BJ (cell line): Measurements from ENCODE around the gene CEP43. TPM values are rescaled to one million over a fixed set of nuclear protein-coding genes. Genes with fewer than 3 reads are reported as not detected.

ENCODE experiments used
- CTCF ChIA-PET: fragments of 350-600 bp; formaldehyde crosslinking; extraction: SDS; loops from one replicate; lab custom pipeline; 2021; ENCODE audit warnings: antibody characterized with exemption, inconsistent platforms; lab: Yijun Ruan, JAX
- POLR2A ChIA-PET: fragments of 300-600 bp; sonication (Branson Sonifier 250); formaldehyde crosslinking; extraction: SDS; loops from one replicate; lab custom pipeline; 2021; ENCODE audit warnings: antibody characterized with exemption; lab: Charles Lee
- DNase-seq: peaks from one replicate; pipeline ENCODE4 v3.0.0-alpha.2; 2011; ENCODE audit warnings: low read depth
- H3K27me3 ChIP-seq: 2 replicates; pipeline ENCODE4 v1.6.0; 2011; ENCODE audit warnings: low read length; ENCODE audit not compliant: control insufficient read depth, insufficient read depth
- H3K36me3 ChIP-seq: 2 replicates; pipeline ENCODE4 v1.5.1; 2011; ENCODE audit warnings: low read length; ENCODE audit not compliant: control insufficient read depth, insufficient read depth
- H3K4me3 ChIP-seq: 2 replicates; pipeline ENCODE4 v1.5.1; 2011; ENCODE audit warnings: low read depth, mild to moderate bottlenecking, control low read depth, low read length
- CTCF ChIP-seq: IDR thresholded peaks from 2 replicates; pipeline ENCODE4 v1.5.1; 2011; ENCODE audit warnings: low read depth, mild to moderate bottlenecking, control low read depth, inconsistent platforms, low read length, moderate library complexity; ENCODE audit not compliant: insufficient read depth
- polyA plus RNA-seq: library from polyadenylated mRNA; depleted of rRNA; stranded (reverse); fragments of >200 nt; gene quantifications from 2 replicates; pipeline ENCODE4 v1.2.3, GENCODE V29; 2011

Gene CEP43
- polyA plus RNA-seq, 1 experiment, result 5.6 TPM

GRCh38 chr6:166998256-166999144, 697 bp upstream of the CEP43 start:
- no peak for DNase-seq
- POLR2A ChIA-PET, result interaction anchor here (0.7 kb wide), 1 partner anchor 1135 kb away, joined by 10 read pairs; no protein-coding TSS in a partner anchor
- Histone ChIP-seq H3K27me3 (no peaks in the 10 kb centered on the region), H3K36me3 (no peaks in the 10 kb centered on the region), H3K4me3 (peak overlapping the region; percentile 87)
- 0 out of 2 replicates have a peak, but pooled peaks have one; percentile 5 for TF ChIP-seq CTCF
- CTCF ChIA-PET, result interaction anchor here (0.7 to 1.6 kb wide), 6 partner anchors 9 to 42 kb away, joined by 3 to 8 read pairs (median 4); partner anchors contain the start of gene RNASET2

DNA sequence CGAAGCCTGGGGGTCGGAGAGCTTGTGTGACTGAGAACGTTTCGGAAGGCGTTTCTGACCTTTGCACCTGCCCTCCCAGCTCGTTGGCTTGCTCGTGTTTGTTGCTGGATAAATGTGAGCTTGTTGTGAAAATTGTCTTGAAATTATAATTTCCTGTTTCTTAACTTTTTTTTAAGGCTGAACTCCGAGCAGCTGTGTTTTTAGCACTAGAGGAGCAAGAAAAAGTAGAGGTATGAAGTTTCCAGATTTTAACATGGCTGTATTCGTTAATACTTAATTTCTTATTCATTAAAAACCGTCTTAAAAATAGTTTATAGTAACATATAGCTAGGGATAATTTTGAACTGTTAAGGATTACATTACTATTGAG, 672 bp downstream of the CEP43 start:
- H3K27me3 ChIP-seq, result no peaks in the 10 kb centered on the region
- POLR2A ChIA-PET, result no interaction called here
- DNase-seq, result no peak
- TF ChIP-seq CTCF, result no peak
- H3K4me3 ChIP-seq, result peak overlapping the region; percentile 86
- CTCF ChIA-PET, result interaction anchor here (0.7 to 1.6 kb wide), 6 partner anchors 10 to 239 kb away, joined by 3 to 8 read pairs (median 4); partner anchors contain the start of gene RNASET2
- H3K36me3 ChIP-seq, result no peaks in the 10 kb centered on the region

DNA sequence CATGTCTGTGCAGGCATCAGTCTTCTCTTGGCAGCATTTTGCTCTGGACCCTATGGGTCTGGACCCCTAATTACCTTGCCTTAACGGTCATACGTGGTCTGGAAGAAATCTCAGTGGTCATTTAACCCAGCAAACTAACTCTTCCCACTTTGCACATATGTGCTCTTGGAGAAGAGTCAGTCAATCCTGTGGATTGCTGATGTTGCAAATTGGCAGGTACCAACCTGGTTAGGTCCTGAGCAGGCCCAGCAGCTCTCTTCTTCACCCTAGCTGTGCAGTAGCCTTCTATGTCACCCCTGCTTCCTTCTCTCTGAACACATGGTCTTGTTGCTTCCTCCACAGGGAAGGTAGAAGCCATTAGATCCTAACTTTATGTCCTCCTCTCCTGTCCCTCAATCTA, 1.6 kb downstream of the CEP43 start:
- H3K27me3 ChIP-seq, result no peaks in the 10 kb centered on the region
- H3K36me3 ChIP-seq, result no peaks in the 10 kb centered on the region
- no peak for TF ChIP-seq CTCF
- ChIA-PET CTCF (no interaction called here), POLR2A (no interaction called here)
- DNase-seq, result no peak
- H3K4me3 ChIP-seq, result no peak overlapping the region

DNA sequence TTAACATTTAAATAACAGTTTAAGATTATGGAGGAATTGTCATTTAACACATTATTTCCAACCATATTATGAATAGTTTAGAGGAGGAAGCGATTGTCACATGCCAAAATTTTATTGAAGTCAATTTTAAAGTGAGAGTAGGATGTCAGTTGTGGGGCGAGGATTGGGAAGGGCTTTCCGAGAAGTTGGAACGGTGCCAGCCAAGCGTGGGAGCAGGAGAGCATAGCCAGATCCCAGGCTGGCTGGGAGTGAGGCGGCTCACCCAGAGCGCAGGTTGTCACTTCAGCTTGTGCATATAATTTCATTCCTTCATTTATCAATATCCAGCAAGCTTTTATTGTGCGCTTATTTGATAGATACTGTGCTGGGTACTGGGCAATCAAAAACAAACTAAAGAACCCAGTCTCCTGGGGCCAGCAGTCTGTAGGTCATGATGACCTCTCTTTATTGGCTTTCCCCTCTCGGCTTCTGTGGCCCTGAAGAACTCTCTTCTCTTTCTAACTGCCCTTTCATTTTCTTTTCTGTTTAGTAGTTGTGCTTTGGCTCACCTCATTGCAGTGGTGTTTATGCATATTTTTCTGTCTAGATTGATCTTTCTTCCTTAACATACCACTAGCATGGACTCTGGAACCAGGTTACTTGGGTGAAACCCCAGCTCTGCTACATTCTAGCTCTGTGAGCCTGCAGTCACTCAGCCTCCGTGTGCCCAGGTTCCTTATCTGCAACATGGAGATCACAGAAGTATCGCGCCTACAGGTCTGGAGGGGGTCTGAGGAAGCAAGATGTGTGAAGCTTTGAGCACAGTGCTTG, 6.4 kb downstream of the CEP43 start:
- Histone ChIP-seq H3K27me3 (no peaks in the 10 kb centered on the region), H3K36me3 (no peaks in the 10 kb centered on the region), H3K4me3 (no peak overlapping the region)
- ChIA-PET CTCF (interaction anchor here (0.7 to 1.4 kb wide), 3 partner anchors 16 to 31 kb away, joined by 3 to 4 read pairs (median 3); no protein-coding TSS in a partner anchor), POLR2A (no interaction called here)
- no peak for TF ChIP-seq CTCF
- no peak for DNase-seq

DNA sequence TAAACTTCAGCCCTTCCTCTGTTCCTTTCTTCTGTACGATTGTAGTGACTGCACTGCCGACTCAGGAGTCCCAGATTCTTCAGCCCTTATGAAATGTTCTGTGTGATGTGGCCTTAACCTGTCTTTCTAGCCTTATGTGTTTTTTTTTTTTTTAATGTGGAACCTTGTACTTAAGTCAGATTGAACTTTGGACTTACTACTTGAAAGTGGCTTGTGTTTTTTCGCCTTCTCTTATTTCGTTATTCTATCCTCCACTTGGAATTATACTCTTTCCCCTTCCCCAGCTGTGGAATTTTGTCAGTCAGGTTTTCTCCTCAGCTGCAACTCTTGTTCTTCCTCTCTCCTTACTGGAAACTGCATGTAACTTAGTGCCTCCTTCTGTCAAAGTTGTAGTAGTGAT, 8.8 kb downstream of the CEP43 start:
- H3K36me3 ChIP-seq, result 0 out of 2 replicates have a peak, but pooled peaks cover 1% of the 10 kb centered on the region
- no peak for DNase-seq
- H3K4me3 ChIP-seq, result no peak overlapping the region
- no peaks in the 10 kb centered on the region for H3K27me3 ChIP-seq
- ChIA-PET POLR2A (no interaction called here), CTCF (no interaction called here)
- no peak for TF ChIP-seq CTCF
